IMR-90 (cell line): ENCODE measurements around the gene PCDHA1.

ENCODE experiments used
- BHLHE40 ChIP-seq: fragments of 150-350 bp; IDR thresholded peaks from 2 replicates; pipeline ENCODE4 v1.6.1; 2016; ENCODE audit warnings: mild to moderate bottlenecking, low read depth, low read length
- CEBPB ChIP-seq: IDR thresholded peaks from 2 replicates; pipeline ENCODE4 v1.6.1; 2012; ENCODE audit warnings: low read depth, low read length, improper control_type of control experiment
- CHD1 ChIP-seq: IDR thresholded peaks from 2 replicates; pipeline ENCODE4 v1.6.1; 2012; ENCODE audit warnings: low read depth, low read length, improper control_type of control experiment
- FOS ChIP-seq: fragments of 150-350 bp; IDR thresholded peaks from 2 replicates; pipeline ENCODE4 v1.6.1; 2016; ENCODE audit warnings: low read depth, low read length
- NFE2L2 ChIP-seq: fragments of 150-350 bp; IDR thresholded peaks from 2 replicates; pipeline ENCODE4 v1.6.1; 2016; ENCODE audit warnings: low read depth, mild to moderate bottlenecking, low read length
- POLR2A ChIP-seq: IDR thresholded peaks from 2 replicates; pipeline ENCODE4 v1.6.1; 2012; ENCODE audit warnings: mild to moderate bottlenecking, low read depth, low read length
- RAD21 ChIP-seq: IDR thresholded peaks from 2 replicates; pipeline ENCODE4 v1.6.1; 2012; ENCODE audit warnings: low read length, improper control_type of control experiment
- SMC3 ChIP-seq: fragments of 150-350 bp; IDR thresholded peaks from 2 replicates; pipeline ENCODE4 v1.6.1; 2016; ENCODE audit warnings: low read depth, mild to moderate bottlenecking, antibody characterized with exemption, low read length, moderate library complexity
- TF ChIP-seq, protein P1 (sequence below): conservative IDR thresholded peaks from 2 replicates; pipeline ENCODE4 v1.5.1; 2012; ENCODE audit warnings: mild to moderate bottlenecking, low read depth, low read length, improper control_type of control experiment

DNA sequence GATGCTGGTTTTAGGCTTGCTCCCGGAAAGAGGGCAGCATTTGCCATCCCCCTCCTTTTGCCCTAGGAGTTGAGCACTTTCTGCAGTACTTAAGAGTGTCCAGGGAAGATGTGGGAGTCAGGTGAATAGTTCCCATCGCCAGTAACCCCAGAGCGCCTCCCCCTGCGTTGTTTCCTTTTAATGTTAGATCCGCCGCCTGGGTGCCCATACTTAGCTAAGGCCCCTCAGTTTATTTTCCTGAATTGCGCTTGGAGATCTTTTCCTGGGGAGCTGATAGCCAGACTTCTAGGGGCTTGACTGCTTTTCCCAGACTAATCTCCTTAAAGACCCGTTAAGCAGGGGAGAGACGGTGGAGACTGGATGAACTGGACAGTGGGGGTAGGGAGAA lies 180.0 kb downstream of the PCDHA1 start:
- TF ChIP-seq RAD21 (no peak), POLR2A (no peak), SMC3 (no peak), NFE2L2 (no peak), BHLHE40 (no peak), CEBPB (no peak), CHD1 (no peak), FOS (no peak)
- TF ChIP-seq, protein P1, sequence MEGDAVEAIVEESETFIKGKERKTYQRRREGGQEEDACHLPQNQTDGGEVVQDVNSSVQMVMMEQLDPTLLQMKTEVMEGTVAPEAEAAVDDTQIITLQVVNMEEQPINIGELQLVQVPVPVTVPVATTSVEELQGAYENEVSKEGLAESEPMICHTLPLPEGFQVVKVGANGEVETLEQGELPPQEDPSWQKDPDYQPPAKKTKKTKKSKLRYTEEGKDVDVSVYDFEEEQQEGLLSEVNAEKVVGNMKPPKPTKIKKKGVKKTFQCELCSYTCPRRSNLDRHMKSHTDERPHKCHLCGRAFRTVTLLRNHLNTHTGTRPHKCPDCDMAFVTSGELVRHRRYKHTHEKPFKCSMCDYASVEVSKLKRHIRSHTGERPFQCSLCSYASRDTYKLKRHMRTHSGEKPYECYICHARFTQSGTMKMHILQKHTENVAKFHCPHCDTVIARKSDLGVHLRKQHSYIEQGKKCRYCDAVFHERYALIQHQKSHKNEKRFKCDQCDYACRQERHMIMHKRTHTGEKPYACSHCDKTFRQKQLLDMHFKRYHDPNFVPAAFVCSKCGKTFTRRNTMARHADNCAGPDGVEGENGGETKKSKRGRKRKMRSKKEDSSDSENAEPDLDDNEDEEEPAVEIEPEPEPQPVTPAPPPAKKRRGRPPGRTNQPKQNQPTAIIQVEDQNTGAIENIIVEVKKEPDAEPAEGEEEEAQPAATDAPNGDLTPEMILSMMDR: no peak
